Lung (tissue), 12 donors: ENCODE data around the gene SLC5A9. TPM values are rescaled to one million over a fixed set of nuclear protein-coding genes. Genes with fewer than 3 reads are reported as not detected.

ENCODE experiments used
- ATAC-seq: fragments of 200-7000 bp; cut with Tn5 transposase; one replicate; pipeline ENCODE4 v1.9.1; 2020; ENCODE audit warnings: moderate number of reproducible peaks; ENCODE audit not compliant: insufficient read depth, low FRiP score
- DNase-seq, 3 donors: peaks; one replicate each; pipeline ENCODE4 v3.0.0-alpha.2; 2013 to 2017
- H3K27ac ChIP-seq, 2 donors: one replicate each; pipeline ENCODE4 v1.5.1; 2013; ENCODE audit warnings: mild to moderate bottlenecking in 2 of 2, moderate library complexity in 2 of 2, control low read depth in 1 of 2, inconsistent platforms in 1 of 2, low read depth in 1 of 2, low read length in 1 of 2
- H3K27me3 ChIP-seq, 3 donors: one replicate each; pipeline ENCODE4 v1.5.1; 2013; ENCODE audit warnings: low read length in 2 of 3; ENCODE audit not compliant: control insufficient read depth in 3 of 3, insufficient read depth in 3 of 3
- H3K36me3 ChIP-seq, 4 donors: one replicate each; pipeline ENCODE4 v1.5.1; 2013; ENCODE audit warnings: low read length in 4 of 4, mild to moderate bottlenecking in 1 of 4, moderate library complexity in 1 of 4; ENCODE audit not compliant: control insufficient read depth in 4 of 4, insufficient read depth in 4 of 4
- H3K4me1 ChIP-seq, 5 donors: one replicate each; pipeline ENCODE4 v1.5.1; 2013; ENCODE audit warnings: low read length in 5 of 5, mild to moderate bottlenecking in 2 of 5, moderate library complexity in 1 of 5; ENCODE audit not compliant: control insufficient read depth in 5 of 5, insufficient read depth in 5 of 5
- H3K4me3 ChIP-seq: one replicate; pipeline ENCODE4 v1.5.1; 2013; ENCODE audit warnings: mild to moderate bottlenecking, control low read depth, moderate library complexity
- H3K9ac ChIP-seq, 2 donors: one replicate each; pipeline ENCODE4 v1.5.1; 2013; ENCODE audit warnings: low read length in 2 of 2, control low read depth in 1 of 2; ENCODE audit not compliant: insufficient read depth in 1 of 2
- H3K9me3 ChIP-seq, 4 donors: one replicate each; pipeline ENCODE4 v1.5.1; 2013; ENCODE audit warnings: low read length in 3 of 4, mild to moderate bottlenecking in 1 of 4, moderate library complexity in 1 of 4; ENCODE audit not compliant: control insufficient read depth in 4 of 4, insufficient read depth in 3 of 4
- CTCF ChIP-seq: IDR thresholded peaks from 2 replicates; pipeline ENCODE4 v1.5.1; 2012; ENCODE audit warnings: mild to moderate bottlenecking; ENCODE audit errors: control extremely low read depth, extremely low read depth
- WGBS, 2 donors: extraction: QIAGEN DNeasy Blood & Tissue Kit; methylation state at CpG; one replicate each; pipeline ENCODE4 v1.1.7; 2013; 5-methylcytosine and 5-hydroxymethylcytosine counted together
- polyA plus RNA-seq, 2 donors: library from polyadenylated mRNA; stranded (reverse); fragments of 200-250 nt; gene quantifications; one replicate each; pipeline ENCODE4 v1.2.1, GENCODE V29; 2013
- total RNA-seq, 2 donors: library from RNA; depleted of rRNA in 1 of 2; stranded (reverse); fragments of >200 nt in 1 of 2; gene quantifications; one replicate each; pipeline ENCODE4 v1.2.1, GENCODE V29; 2014 to 2021
- donor health status: control.
- donor health status: control.
- donor health status: Bipolar disorder and iron deficiency.
- donor health status: healthy.
- donor health status: DM: yes; HTN: yes; CAD: no.

SLC5A9 gene
- total and polyA plus RNA-seq, 4 donors, result 1.4 to 20.3 (median 3.0) TPM

GRCh38 chr1:48229317-48229716 is 6.8 kb downstream of the SLC5A9 start:
- Histone ChIP-seq H3K4me1 (peaks cover 0 to 9% (median 2%) of the 10 kb centered on the region in 5 donors), H3K27ac (no peak overlapping the region), H3K9me3 (peaks cover 0 to 5% (median 0%) of the 10 kb centered on the region in 4 donors), H3K4me3 (no peak overlapping the region), H3K36me3 (peaks cover 0 to 3% (median 0%) of the 10 kb centered on the region in 4 donors), H3K27me3 (no peaks in the 10 kb centered on the region), H3K9ac (no peak overlapping the region)
- no peak for TF ChIP-seq CTCF
- WGBS, 2 donors, result 72 to 86% methylated on average over 6 of the region's 6 CpGs
- no peak for ATAC-seq
- DNase-seq, result no peak

GRCh38 chr1:48230236-48230635 is 7.7 kb downstream of the SLC5A9 start:
- Histone ChIP-seq H3K9me3 (peaks cover 0 to 3% (median 0%) of the 10 kb centered on the region in 4 donors), H3K27ac (no peak overlapping the region), H3K4me1 (peaks cover 0 to 9% (median 2%) of the 10 kb centered on the region in 5 donors), H3K36me3 (peaks cover 0 to 3% (median under 1%) of the 10 kb centered on the region in 4 donors), H3K27me3 (no peaks in the 10 kb centered on the region), H3K4me3 (no peak overlapping the region), H3K9ac (no peak overlapping the region)
- ATAC-seq (no peak), DNase-seq (peak in 1 of 3 donors; percentile 20)
- 84 to 88% methylated on average over 4 of the region's 4 CpGs for WGBS, 2 donors
- no peak for TF ChIP-seq CTCF

- no peak overlapping the region for H3K4me3 ChIP-seq
Measured at GRCh38 chr1:48232722-48233121, 10.2 kb downstream of the SLC5A9 start.

More at GRCh38 chr1:48232722-48233121, 10.2 kb downstream of the SLC5A9 start:
- peaks cover 0 to 4% (median 0%) of the 10 kb centered on the region in 5 donors for H3K4me1 ChIP-seq
- ATAC-seq, result no peak
- WGBS, 2 donors, result 74 to 86% methylated on average over 1 of the region's 1 CpG
- H3K9ac ChIP-seq, result no peak overlapping the region
- TF ChIP-seq CTCF, result no peak
- no peak for DNase-seq
- peaks cover 0 to 2% (median 0%) of the 10 kb centered on the region in 4 donors for H3K36me3 ChIP-seq
- H3K27ac ChIP-seq, result no peak overlapping the region
- H3K27me3 ChIP-seq, result no peaks in the 10 kb centered on the region
- no peaks in the 10 kb centered on the region for H3K9me3 ChIP-seq
